Hindlimb muscle (tissue), 1 donor: ENCODE measurements around the gene RNF13. TPM values are rescaled to one million over a fixed set of nuclear protein-coding genes. Genes with fewer than 3 reads are reported as not detected.
"Not testable (repeated sequence)": the region's sequence is repeated elsewhere in the genome, so short reads cannot be mapped to it uniquely, and the experiment has no call there.

ENCODE experiments used
- DNase-seq: peaks from one replicate; pipeline ENCODE4 v3.0.0-alpha.2; 2013
- polyA plus RNA-seq: library from polyadenylated mRNA; unstranded; fragments of 120-200 nt; gene quantifications from one replicate; pipeline ENCODE4 v1.2.1, GENCODE V29; 2013; ENCODE audit not compliant: insufficient read length

RNF13 gene
- polyA plus RNA-seq, 1 donor = 34.9 TPM

DNA sequence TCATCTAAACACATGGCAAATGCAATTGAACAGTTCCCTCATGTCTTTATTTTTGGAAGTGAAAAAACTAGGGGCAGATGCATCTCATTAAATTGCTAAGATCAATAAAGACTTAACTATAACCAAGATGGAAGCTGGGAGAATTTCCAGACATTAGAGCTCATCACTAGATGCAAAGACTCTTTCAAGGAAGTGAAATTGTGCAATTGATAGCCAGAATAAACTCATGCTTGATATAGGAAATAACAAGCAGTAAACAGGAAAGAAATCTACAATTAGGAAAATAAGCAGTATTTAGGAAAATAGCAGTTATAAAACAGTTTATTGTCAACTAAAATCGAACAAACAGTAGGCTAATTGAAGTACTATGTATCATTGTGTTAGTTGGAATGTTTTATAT is 11.8 kb upstream of the RNF13 start:
- no peak for DNase-seq

DNA sequence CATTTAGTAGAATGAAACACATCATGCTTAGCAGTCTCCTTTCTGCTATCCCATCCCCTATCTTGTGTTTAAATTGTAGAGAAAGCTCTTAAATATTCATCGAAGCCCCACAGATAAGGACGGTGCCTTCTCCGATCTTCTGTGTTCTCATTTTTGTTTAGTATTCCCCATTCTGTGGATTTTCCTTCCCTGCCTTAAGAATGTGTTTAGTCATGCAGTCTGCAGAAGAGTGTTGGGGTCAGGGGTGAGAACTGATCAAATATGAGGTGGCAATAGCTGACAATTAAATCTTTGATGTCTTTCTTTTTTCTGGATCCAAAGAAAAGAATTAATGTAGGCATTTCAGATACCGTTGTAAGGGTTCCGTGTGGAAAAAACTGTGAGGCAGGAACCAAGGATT is 11.4 kb upstream of the RNF13 start:
- no peak for DNase-seq

DNA sequence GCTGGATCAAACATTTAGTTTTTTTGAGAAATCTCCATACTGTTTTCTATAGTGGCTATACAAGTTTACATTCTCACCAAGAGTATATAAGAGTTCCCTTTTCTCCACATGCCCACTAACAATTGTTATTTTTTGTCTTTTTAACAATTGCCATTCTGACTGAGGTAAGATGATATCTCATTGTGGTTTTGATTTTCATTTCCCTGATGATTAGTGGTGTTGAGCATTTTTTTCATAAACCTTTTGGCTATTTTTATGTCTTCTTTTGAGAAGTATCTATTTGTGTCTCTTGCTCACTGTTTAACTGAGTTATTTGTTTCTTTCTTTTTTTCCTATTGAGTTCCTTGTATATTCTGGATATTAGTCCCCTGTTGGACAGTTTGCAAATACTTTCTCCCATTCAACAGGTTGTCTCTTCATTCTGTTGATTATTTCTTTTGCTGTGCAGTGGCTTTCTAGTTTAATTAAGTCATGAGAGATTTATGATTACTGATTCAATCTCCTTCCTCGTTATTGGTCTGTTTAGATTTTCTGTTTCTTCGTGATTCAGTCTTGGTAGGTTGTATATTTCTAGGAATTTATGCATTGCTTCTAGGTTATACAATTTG is 6.7 kb upstream of the RNF13 start:
- DNase-seq = no peak

DNA sequence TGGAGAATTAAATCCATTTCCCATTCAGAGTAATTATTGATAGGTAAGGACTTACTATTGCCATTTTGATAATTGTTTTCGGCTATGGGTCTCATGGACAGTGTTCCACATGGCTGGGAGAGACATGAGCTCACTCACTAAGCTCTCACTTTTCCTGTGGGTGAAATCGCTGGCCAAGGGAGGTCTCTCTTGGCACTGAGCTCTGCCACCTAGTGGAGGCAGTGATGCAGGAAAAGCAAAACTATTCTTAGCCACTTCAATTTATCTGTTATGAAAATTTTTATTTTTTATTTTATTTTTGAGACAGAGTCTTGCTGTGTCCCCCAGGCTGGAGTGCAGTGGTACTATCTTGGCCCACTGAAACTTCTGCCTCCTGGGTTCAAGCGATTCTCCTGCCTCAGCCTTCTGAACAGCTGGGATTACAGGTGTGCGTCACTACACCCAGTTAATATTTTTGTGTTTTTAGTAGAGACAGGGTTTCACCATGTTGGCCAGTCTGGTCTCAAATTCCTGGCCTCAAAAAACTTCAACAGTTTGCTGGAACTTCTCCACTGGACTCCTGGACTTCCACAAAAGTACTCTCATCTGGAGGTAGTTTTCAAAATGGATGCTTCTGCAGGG is 4.7 kb upstream of the RNF13 start:
- peak; percentile 50 for DNase-seq

DNA sequence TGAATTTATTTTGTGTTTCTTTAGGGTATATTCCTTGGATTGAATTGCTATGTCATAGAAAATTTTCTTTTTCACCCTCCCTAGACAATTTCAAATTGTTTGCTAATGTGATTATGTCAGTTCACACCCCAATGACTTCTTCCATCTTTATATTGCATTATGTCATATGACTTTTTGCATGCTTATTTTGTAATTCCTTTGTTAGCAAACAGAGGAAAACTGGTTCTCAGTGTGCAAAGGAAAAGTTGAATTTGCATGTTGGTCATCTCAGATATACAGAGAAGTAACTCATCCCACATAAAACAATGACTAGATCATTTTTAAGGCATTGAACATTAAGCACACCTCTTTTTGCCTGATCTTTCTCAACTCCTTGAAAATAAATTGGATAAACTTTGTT is 3.3 kb upstream of the RNF13 start:
- no peak for DNase-seq

- DNase-seq = no peak
Measured at GRCh38 chr3:149810846-149811245, 2.2 kb upstream of the RNF13 start.

- DNase-seq = no peak
Measured at GRCh38 chr3:149812165-149812605, 830 bp upstream of the RNF13 start.

GRCh38 chr3:149813367-149814281 is 609 bp downstream of the RNF13 start:
- DNase-seq = peak; percentile 32

DNA sequence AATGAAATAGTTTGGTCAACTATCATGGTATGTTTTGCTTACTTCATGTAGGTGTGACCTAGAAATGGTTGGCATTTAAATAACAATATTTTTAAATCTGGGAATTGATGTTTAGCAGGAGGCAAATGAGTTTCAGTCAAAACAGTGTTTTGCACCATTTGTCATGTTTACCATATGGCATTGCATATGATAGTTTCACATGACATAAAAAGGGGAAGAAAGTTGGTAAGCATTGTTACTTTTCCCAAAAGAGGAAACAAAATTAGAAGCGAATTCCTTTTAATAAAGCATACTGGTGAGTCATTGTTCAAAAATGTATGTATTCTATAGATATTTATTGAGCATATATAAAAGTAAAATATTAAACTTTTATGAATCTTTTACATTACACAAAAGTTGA is 2.3 kb downstream of the RNF13 start:
- DNase-seq = no peak

GRCh38 chr3:149815728-149816127 is 2.7 kb downstream of the RNF13 start:
- DNase-seq = no peak

DNA sequence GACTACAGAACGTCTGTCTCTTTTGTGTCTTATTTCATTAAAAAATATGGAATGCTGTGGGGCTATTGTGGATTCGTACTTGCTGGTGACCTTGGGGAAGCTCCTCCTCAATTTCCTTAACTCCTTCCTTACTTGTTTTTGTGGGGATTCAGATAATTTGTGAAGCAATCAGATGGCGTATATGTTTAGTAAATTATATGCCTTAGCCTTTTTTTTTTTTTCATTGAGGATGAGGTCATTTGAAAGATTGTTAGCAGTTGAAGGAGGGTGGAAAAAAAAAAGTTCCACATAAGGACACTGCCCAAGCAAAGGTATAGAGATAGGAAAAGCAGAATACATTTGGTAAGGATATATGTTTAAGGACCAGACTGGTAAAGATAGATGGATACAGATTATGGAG is 3.3 kb downstream of the RNF13 start:
- DNase-seq = no peak

DNA sequence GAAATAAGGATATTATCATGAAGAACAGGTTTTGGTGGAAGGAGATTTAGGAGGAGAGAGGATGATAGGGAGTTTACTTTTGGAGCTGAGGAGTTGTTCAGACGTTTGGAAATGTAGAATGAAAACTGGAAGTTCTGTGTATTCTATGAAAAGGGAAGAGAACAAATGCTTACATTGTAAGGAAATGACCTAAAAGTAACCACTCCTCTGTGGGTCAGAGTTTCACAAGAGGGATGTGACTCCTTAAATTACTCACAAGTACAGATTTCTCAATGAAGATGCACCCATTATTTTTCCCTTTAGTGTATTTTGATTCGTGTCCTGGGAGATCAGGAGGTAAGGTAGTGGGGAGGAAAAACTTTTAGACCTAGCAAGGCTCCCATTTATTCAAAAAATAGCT is 4.0 kb downstream of the RNF13 start:
- no peak for DNase-seq

DNA sequence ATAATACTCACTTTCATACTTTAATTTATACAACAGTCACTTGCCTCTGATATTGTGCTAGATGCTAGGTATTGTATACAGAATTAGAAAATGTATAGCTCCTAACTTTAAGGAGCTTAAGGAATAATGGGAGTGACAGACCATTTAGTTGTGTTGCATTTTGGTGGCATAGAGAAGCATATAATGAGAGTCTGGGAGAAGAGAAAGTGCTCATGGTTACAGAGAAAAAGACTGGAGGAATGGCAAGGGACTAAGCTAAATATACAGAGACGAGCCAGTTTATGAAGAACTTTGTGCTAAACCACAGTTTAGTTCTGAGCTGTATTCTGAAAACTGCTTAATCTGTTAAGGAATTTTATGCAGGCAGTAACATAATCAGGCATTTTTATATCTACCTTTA is 6.4 kb downstream of the RNF13 start:
- no peak for DNase-seq

GRCh38 chr3:149820183-149820582 is 7.2 kb downstream of the RNF13 start:
- DNase-seq = no peak

DNA sequence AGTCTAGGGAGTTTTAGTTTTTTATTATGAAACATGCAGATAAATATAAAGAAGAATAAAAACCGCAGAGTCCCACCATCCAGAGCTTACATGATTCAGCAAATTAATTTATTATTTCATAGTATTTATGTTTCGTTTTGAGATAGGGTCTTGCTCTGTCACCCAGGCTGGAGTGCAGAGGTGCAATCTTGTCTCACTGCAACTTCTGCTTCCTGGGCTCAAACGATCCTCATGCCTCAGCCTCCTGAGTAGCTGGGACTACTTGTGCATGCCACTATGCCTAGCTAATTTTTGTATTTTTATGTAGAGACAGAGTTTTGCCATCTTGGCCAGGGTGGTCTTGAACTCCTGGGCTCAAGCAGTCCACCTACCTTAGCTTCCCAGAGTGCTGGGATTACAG is 13.6 kb downstream of the RNF13 start:
- DNase-seq = no peak

DNA sequence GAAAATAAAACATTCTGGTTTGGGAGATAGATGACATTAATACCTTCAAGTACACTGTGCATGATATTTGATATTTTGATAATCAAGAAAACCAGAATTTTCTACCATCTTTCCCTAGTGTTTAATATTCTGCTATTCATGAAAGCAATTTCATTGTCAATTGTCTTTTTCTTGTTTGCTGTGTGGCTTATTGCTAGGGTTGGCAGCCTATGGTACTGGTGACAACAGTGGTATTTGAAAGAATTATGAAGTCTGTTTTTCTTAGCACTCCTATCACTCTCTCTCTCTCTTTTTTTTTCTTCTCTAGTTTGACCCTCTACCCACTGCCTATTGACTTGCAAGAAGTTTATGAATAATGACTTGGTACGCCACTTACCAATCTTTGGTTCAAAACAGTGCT is 15.4 kb downstream of the RNF13 start:
- DNase-seq = no peak

DNA sequence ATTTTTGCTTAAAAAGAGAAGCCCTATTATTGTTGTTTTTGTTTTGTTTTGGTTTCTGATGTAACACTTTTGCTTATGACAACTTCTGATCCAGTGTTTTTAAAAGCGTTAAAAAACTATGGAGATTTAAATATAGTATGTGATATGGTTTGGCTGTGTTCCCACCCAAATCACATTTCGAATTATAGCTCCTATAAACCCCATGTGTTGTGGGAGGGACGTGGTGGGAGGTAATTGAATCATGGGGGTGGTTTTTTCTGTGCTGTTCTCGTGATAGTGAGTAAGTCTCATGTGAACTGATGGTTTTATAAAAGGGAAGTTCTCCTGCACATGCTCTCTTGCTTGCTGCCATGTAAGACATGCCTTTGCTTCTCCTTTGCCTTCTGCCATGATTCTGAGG is 16.6 kb downstream of the RNF13 start:
- DNase-seq = not testable (repeated sequence)

DNA sequence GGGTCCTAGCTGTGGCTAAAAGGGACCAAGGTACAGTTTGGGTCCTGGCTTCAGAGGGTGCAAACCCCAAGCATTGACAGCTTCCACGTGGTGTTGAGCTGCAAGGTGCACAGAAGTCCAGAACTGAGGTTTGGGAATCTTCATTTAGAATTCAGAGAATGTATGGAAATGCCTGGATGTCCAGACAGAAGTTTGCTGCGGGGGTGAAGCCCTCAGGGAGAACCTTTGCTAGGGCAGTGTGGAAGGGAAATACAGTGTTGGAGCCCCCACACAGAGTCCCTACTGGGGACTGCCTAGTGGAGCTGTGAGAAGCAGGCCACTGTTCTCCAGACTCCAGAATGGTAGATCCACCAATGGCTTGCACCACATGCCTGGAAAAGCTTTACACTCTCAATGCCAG is 17.9 kb downstream of the RNF13 start:
- no peak for DNase-seq

- no peak for DNase-seq
Measured at GRCh38 chr3:149831321-149831720, 18.3 kb downstream of the RNF13 start.

DNA sequence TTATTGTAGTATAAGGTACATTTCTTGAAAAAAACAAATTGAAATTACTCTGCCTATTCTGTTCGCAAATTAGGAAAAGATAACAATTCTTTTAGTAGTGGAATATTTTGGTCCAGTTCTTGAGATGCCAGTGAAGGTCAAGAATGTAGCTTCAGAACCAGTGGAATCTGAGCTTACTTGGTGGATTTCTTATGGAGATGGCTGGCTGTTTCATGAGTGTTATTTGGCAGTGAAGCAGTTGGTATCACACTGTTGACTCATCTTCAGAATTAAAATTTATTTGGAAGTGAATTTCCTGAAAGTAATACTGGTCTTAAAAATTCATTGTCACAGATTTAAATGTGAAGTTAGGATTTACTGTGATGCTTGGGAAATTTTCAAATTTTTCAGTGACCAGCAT is 19.1 kb downstream of the RNF13 start:
- DNase-seq = no peak

DNA sequence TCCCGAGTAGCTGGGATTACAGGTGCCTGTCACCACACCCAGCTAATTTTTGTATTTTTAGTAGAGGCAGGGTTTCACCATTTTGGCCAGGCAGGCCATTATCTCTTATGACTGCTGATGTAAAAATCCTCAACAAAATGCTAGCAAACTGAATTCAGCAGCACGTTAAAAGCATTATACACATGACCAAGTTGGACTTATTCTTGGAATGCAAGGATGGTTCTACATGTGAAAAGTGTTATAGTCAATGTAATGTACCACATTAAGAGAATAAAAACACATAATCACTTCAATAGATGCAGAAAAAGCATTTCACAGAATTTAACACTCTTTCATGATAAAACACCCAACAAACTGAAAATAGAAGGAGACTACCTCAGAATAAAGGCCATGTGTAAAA is 20.2 kb downstream of the RNF13 start:
- DNase-seq = no peak

- DNase-seq = not testable (repeated sequence)
Measured at GRCh38 chr3:149838491-149838890, 25.5 kb downstream of the RNF13 start.

GRCh38 chr3:149839469-149839868 is 26.5 kb downstream of the RNF13 start:
- not testable (repeated sequence) for DNase-seq

DNA sequence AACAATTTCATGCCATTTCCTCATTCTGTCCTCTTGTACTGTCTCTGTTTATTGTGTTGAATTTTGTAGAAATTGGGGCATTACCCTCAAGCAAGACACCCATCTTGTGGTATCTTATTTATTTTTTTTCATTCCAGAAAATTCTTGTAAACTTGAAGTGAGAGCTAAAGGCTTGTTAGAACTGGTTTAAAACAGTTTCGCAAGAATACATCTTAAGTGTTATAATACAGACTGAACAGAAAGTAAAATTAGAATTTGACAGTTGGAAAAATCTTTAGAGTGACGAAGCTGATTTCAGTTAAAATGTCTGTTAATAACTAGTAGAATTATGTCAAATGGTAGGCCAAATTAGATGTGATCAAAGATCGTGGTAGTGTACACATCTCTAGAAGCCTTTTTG is 26.9 kb downstream of the RNF13 start:
- no peak for DNase-seq
